Measurements from ENCODE around the gene CACNA2D3.

CACNA2D3 gene

GRCh38 chr3:54366007-54366750 is 243.8 kb downstream of the CACNA2D3 start:
- DNase-seq, result no peak
- H3K9me3 ChIP-seq (ENCODE audit: severe bottlenecking), result no peaks in the 10 kb centered on the region
- no peaks in the 10 kb centered on the region for H3K36me3 ChIP-seq
- TF ChIP-seq CTCF (IDR thresholded peaks at IDR 0.05; ENCODE audit: low read depth, low read length), result no peak
- H3K4me3 ChIP-seq (ENCODE audit: low read depth, low read length), result no peak overlapping the region
- no peak overlapping the region for H3K27ac ChIP-seq
- H3K27me3 ChIP-seq (ENCODE audit: insufficient read depth, low read depth, severe bottlenecking), result no peaks in the 10 kb centered on the region

GRCh38 chr3:54366839-54367238 is 244.5 kb downstream of the CACNA2D3 start:
- H3K36me3 ChIP-seq, result no peaks in the 10 kb centered on the region
- no peak for DNase-seq
- TF ChIP-seq CTCF (IDR thresholded peaks at IDR 0.05; ENCODE audit: low read depth, low read length), result no peak

GRCh38 chr3:54372232-54372631 is 249.9 kb downstream of the CACNA2D3 start:
- TF ChIP-seq CTCF (IDR thresholded peaks at IDR 0.05; ENCODE audit: low read depth, low read length), result no peak
- H3K27me3 ChIP-seq (ENCODE audit: insufficient read depth, low read depth, severe bottlenecking), result no peaks in the 10 kb centered on the region
- H3K36me3 ChIP-seq, result no peaks in the 10 kb centered on the region
- no peak for DNase-seq
- H3K27ac ChIP-seq, result no peak overlapping the region
- no peaks in the 10 kb centered on the region for H3K9me3 ChIP-seq (ENCODE audit: severe bottlenecking)
- H3K4me3 ChIP-seq (ENCODE audit: low read depth, low read length), result no peak overlapping the region

More at GRCh38 chr3:54366839-54367238, 244.5 kb downstream of the CACNA2D3 start:
- no peak overlapping the region for H3K4me3 ChIP-seq (ENCODE audit: low read depth, low read length)
- no peaks in the 10 kb centered on the region for H3K9me3 ChIP-seq (ENCODE audit: severe bottlenecking)
- H3K27me3 ChIP-seq (ENCODE audit: insufficient read depth, low read depth, severe bottlenecking), result no peaks in the 10 kb centered on the region
- H3K27ac ChIP-seq, result no peak overlapping the region

GRCh38 chr3:54374214-54374852 is 252.0 kb downstream of the CACNA2D3 start:
- no peaks in the 10 kb centered on the region for H3K27me3 ChIP-seq (ENCODE audit: insufficient read depth, low read depth, severe bottlenecking)
- H3K9me3 ChIP-seq (ENCODE audit: severe bottlenecking), result no peaks in the 10 kb centered on the region
- DNase-seq, result peak; percentile 64
- no peak overlapping the region for H3K27ac ChIP-seq
- no peaks in the 10 kb centered on the region for H3K36me3 ChIP-seq
- peak; percentile 67 for TF ChIP-seq CTCF (IDR thresholded peaks at IDR 0.05; ENCODE audit: low read depth, low read length)
- H3K4me3 ChIP-seq (ENCODE audit: low read depth, low read length), result no peak overlapping the region

- H3K9me3 ChIP-seq (ENCODE audit: severe bottlenecking), result no peaks in the 10 kb centered on the region
- H3K4me3 ChIP-seq (ENCODE audit: low read depth, low read length), result no peak overlapping the region
- no peak overlapping the region for H3K27ac ChIP-seq
- no peaks in the 10 kb centered on the region for H3K36me3 ChIP-seq
- no peaks in the 10 kb centered on the region for H3K27me3 ChIP-seq (ENCODE audit: insufficient read depth, low read depth, severe bottlenecking)
- no peak for DNase-seq
- TF ChIP-seq CTCF (IDR thresholded peaks at IDR 0.05; ENCODE audit: low read depth, low read length), result no peak
These were observed 253.9 kb downstream of the CACNA2D3 start for GRCh38 chr3:54376142-54376807.

All from WERI-Rb-1 (cell line).